HFF-Myc (cell line): ENCODE measurements around the gene CNPY1.

Experiments used
- DNase-seq: peaks from one replicate; pipeline ENCODE4 v3.0.0-alpha.2; 2011; ENCODE audit warnings: low read depth; ENCODE audit errors: extremely low read depth
- H3K4me3 ChIP-seq: replicated peaks from 2 replicates; pipeline ENCODE4 v1.5.1; 2011; ENCODE audit warnings: low read depth, mild to moderate bottlenecking, control low read depth, low read length
- CTCF ChIP-seq: IDR thresholded peaks from 2 replicates; pipeline ENCODE4 v1.5.1; 2012; ENCODE audit warnings: mild to moderate bottlenecking, low read depth, low read length, control low read depth; ENCODE audit errors: missing control alignments

Gene CNPY1

GRCh38 chr7:155560196-155560885 lies 14.0 kb upstream of the CNPY1 start:
- DNase-seq, result no peak
- H3K4me3 ChIP-seq, result no peak overlapping the region
- TF ChIP-seq CTCF, result no peak

GRCh38 chr7:155559519-155560108 lies 13.3 kb upstream of the CNPY1 start:
- no peak for TF ChIP-seq CTCF
- H3K4me3 ChIP-seq, result no peak overlapping the region
- no peak for DNase-seq

DNA sequence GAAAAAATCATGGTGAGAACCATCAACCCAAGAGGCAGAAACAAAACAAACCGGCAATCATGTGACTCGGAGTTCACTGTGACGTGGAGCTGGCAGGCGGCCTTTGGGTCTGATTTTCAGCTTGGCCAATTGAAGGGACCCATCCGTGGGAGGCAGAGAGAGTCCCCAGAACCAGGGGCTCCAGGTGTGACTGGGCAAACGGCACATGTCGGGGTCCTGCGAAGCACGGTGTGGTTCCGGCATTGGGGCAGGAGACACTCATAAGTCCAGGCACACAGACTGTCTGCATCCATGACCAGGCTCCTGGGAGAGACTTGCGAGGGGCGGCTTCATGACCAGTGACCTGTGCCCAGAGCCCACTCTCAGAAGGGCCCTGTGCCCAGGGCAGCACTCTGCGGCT lies 12.6 kb upstream of the CNPY1 start:
- DNase-seq, result no peak

GRCh38 chr7:155558351-155558750 lies 12.0 kb upstream of the CNPY1 start:
- H3K4me3 ChIP-seq, result no peak overlapping the region
- TF ChIP-seq CTCF, result no peak
- no peak for DNase-seq

More for the DNA sequence above, 12.6 kb upstream of the CNPY1 start:
- H3K4me3 ChIP-seq, result no peak overlapping the region
- no peak for TF ChIP-seq CTCF

GRCh38 chr7:155557778-155558177 lies 11.4 kb upstream of the CNPY1 start:
- DNase-seq, result no peak
- no peak overlapping the region for H3K4me3 ChIP-seq
- no peak for TF ChIP-seq CTCF

DNA sequence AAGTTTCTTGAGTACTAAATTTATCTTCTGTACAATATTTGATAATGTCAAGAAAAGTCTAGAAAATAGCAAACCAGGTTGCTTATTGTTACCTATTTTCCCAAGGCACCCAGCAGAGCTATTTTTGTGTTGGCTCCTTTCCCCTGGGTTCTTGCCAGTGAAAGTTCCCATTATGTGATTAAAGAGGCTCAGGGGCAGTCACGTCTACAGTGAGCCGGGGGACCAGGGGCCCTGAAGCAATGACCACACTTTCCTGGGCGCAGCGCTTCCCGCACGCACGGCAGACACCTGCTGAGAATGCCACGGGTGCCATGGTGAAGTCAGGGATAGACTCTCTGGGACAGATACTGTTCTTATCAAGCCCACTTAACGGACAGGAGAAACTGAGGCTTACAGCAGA lies 10.4 kb upstream of the CNPY1 start:
- no peak for DNase-seq
- TF ChIP-seq CTCF, result no peak
- H3K4me3 ChIP-seq, result no peak overlapping the region
